GM19395 (cell line): ENCODE results near the gene TNFRSF19.

Source experiments
- ATAC-seq: cut with Tn5 transposase; IDR thresholded peaks from one replicate; pipeline ENCODE4 v1.9.1; 2021; ENCODE audit warnings: mild to moderate bottlenecking, moderate library complexity; ENCODE audit not compliant: unreplicated experiment

TNFRSF19 gene

GRCh38 chr13:23600534-23600933 is 30.3 kb downstream of the TNFRSF19 start:
- no peak for ATAC-seq

- no peak for ATAC-seq
Measured at GRCh38 chr13:23605831-23606230, 35.6 kb downstream of the TNFRSF19 start.

GRCh38 chr13:23608138-23608537 is 37.9 kb downstream of the TNFRSF19 start:
- ATAC-seq, result no peak

GRCh38 chr13:23608701-23609413 is 38.6 kb downstream of the TNFRSF19 start:
- ATAC-seq, result peak; percentile 33

GRCh38 chr13:23609414-23609760 is 39.2 kb downstream of the TNFRSF19 start:
- ATAC-seq, result peak; percentile 45

- peak; percentile 50 for ATAC-seq
Measured at GRCh38 chr13:23609874-23610576, 39.8 kb downstream of the TNFRSF19 start.

GRCh38 chr13:23610966-23611491 is 40.8 kb downstream of the TNFRSF19 start:
- ATAC-seq, result no peak

GRCh38 chr13:23612182-23612581 is 42.0 kb downstream of the TNFRSF19 start:
- no peak for ATAC-seq

GRCh38 chr13:23612731-23613130 is 42.5 kb downstream of the TNFRSF19 start:
- ATAC-seq, result no peak

- ATAC-seq, result no peak
Measured at GRCh38 chr13:23613596-23613995, 43.4 kb downstream of the TNFRSF19 start.

- ATAC-seq, result no peak
Measured at GRCh38 chr13:23615395-23616081, 45.3 kb downstream of the TNFRSF19 start.

- ATAC-seq, result no peak
Measured at GRCh38 chr13:23616228-23616627, 46.0 kb downstream of the TNFRSF19 start.

GRCh38 chr13:23617551-23618024 is 47.4 kb downstream of the TNFRSF19 start:
- ATAC-seq, result no peak

- no peak for ATAC-seq
Measured at GRCh38 chr13:23618341-23618740, 48.1 kb downstream of the TNFRSF19 start.

GRCh38 chr13:23619068-23619855 is 49.0 kb downstream of the TNFRSF19 start:
- no peak for ATAC-seq

- no peak for ATAC-seq
Measured at GRCh38 chr13:23620211-23620610, 50.0 kb downstream of the TNFRSF19 start.

- no peak for ATAC-seq
Measured at GRCh38 chr13:23620613-23621315, 50.6 kb downstream of the TNFRSF19 start.

GRCh38 chr13:23621316-23621645 is 51.1 kb downstream of the TNFRSF19 start:
- no peak for ATAC-seq

GRCh38 chr13:23622985-23623384 is 52.8 kb downstream of the TNFRSF19 start:
- no peak for ATAC-seq

GRCh38 chr13:23623394-23623793 is 53.2 kb downstream of the TNFRSF19 start:
- no peak for ATAC-seq
